Liver (tissue), 9 donors: ENCODE measurements around the gene VSIG10L2. TPM values are rescaled to one million over a fixed set of nuclear protein-coding genes. Genes with fewer than 3 reads are reported as not detected.

Experiments
- DNase-seq: peaks from one replicate; pipeline ENCODE4 v3.0.0-alpha.2; 2017; ENCODE audit warnings: low spot score
- H3K27ac ChIP-seq, 2 donors: one replicate each; pipeline ENCODE4 v1.7.0; 2013; ENCODE audit warnings: inconsistent platforms in 2 of 2, low read length in 2 of 2, control low read depth in 1 of 2, low read depth in 1 of 2, mild to moderate bottlenecking in 1 of 2
- H3K27me3 ChIP-seq, 4 donors: one replicate each; pipeline versions ENCODE4 v1.6.1 to v1.7.0; 2013; ENCODE audit warnings: low read length in 3 of 4, inconsistent platforms in 1 of 4, mild to moderate bottlenecking in 1 of 4, moderate library complexity in 1 of 4; ENCODE audit not compliant: control insufficient read depth in 4 of 4, insufficient read depth in 4 of 4
- H3K36me3 ChIP-seq, 4 donors: one replicate each; pipeline versions ENCODE4 v1.6.1 to v1.7.0; 2013; ENCODE audit warnings: low read length in 3 of 4, mild to moderate bottlenecking in 3 of 4, low read depth in 1 of 4, moderate library complexity in 1 of 4; ENCODE audit not compliant: control insufficient read depth in 4 of 4, insufficient read depth in 3 of 4
- H3K4me1 ChIP-seq, 4 donors: one replicate each; pipeline versions ENCODE4 v1.6.1 to v1.7.0; 2013; ENCODE audit warnings: low read length in 3 of 4, mild to moderate bottlenecking in 3 of 4, moderate library complexity in 1 of 4; ENCODE audit not compliant: control insufficient read depth in 4 of 4, insufficient read depth in 4 of 4
- H3K4me3 ChIP-seq, 3 donors: one replicate each; pipeline versions ENCODE4 v1.6.1 to v1.7.0; 2013; ENCODE audit warnings: low read length in 3 of 3, control low read depth in 1 of 3, low read depth in 1 of 3, mild to moderate bottlenecking in 1 of 3
- H3K9ac ChIP-seq, 2 donors: one replicate each; pipeline ENCODE4 v1.7.0; 2013; ENCODE audit warnings: low read length in 2 of 2, mild to moderate bottlenecking in 2 of 2, moderate library complexity in 2 of 2, control low read depth in 1 of 2, low read depth in 1 of 2
- H3K9me3 ChIP-seq, 4 donors: one replicate each; pipeline versions ENCODE4 v1.6.1 to v1.7.0; 2013; ENCODE audit warnings: low read length in 3 of 4; ENCODE audit not compliant: control insufficient read depth in 4 of 4
- ATF3 ChIP-seq: IDR thresholded peaks from 2 replicates; pipeline ENCODE4 v1.6.1; 2016; ENCODE audit warnings: antibody characterized with exemption
- CTCF ChIP-seq: fragments of 150-350 bp; IDR thresholded peaks from 2 replicates; pipeline ENCODE4 v1.5.1; 2017; ENCODE audit warnings: improper control_type of control experiment, low read depth, low read length; ENCODE audit not compliant: missing input control
- EGR1 ChIP-seq, 2 donors: IDR thresholded peaks; 2 replicates each; pipeline ENCODE4 v1.6.1; 2016 to 2018; ENCODE audit warnings: antibody characterized with exemption in 2 of 2, low read depth in 2 of 2
- FOXA1 ChIP-seq: IDR thresholded peaks from 2 replicates; pipeline ENCODE4 v1.6.1; 2016; ENCODE audit warnings: antibody characterized with exemption
- FOXA2 ChIP-seq: IDR thresholded peaks from 2 replicates; pipeline ENCODE4 v1.6.1; 2016; ENCODE audit warnings: antibody characterized with exemption
- GABPA ChIP-seq, 2 donors: IDR thresholded peaks in 1 of 2; conservative IDR thresholded peaks in 1 of 2; 2 replicates each; pipeline ENCODE4 v1.6.1; 2016; ENCODE audit warnings: antibody characterized with exemption in 2 of 2, mild to moderate bottlenecking in 1 of 2, moderate library complexity in 1 of 2
- HNF4A ChIP-seq, 2 donors: conservative IDR thresholded peaks; 2 replicates each; pipeline ENCODE4 v1.6.1; 2016; ENCODE audit warnings: antibody characterized with exemption in 2 of 2, mild to moderate bottlenecking in 2 of 2
- HNF4G ChIP-seq: IDR thresholded peaks from 2 replicates; pipeline ENCODE4 v1.6.1; 2016; ENCODE audit warnings: antibody characterized with exemption
- JUND ChIP-seq, 2 donors: IDR thresholded peaks; 2 replicates each; pipeline ENCODE4 v1.6.1; 2016; ENCODE audit warnings: antibody characterized with exemption in 2 of 2
- MAX ChIP-seq: IDR thresholded peaks from 2 replicates; pipeline ENCODE4 v1.6.1; 2016; ENCODE audit warnings: antibody characterized with exemption
- RAD21 ChIP-seq, 2 donors: IDR thresholded peaks; 2 replicates each; pipeline ENCODE4 v1.6.1; 2016; ENCODE audit warnings: antibody characterized with exemption in 2 of 2, mild to moderate bottlenecking in 2 of 2
- REST ChIP-seq: IDR thresholded peaks from 2 replicates; pipeline ENCODE4 v1.6.1; 2016; ENCODE audit warnings: antibody characterized with exemption, mild to moderate bottlenecking
- RXRA ChIP-seq, 2 donors: IDR thresholded peaks; 2 replicates each; pipeline ENCODE4 v1.6.1; 2017 to 2018; ENCODE audit warnings: antibody characterized with exemption in 2 of 2, mild to moderate bottlenecking in 1 of 2
- SP1 ChIP-seq: IDR thresholded peaks from 2 replicates; pipeline ENCODE4 v1.6.1; 2018; ENCODE audit warnings: antibody characterized with exemption, mild to moderate bottlenecking
- TAF1 ChIP-seq: conservative IDR thresholded peaks from 2 replicates; pipeline ENCODE4 v1.6.1; 2016; ENCODE audit warnings: antibody characterized with exemption, mild to moderate bottlenecking
- YY1 ChIP-seq: IDR thresholded peaks from 2 replicates; pipeline ENCODE4 v1.6.1; 2016; ENCODE audit warnings: antibody characterized with exemption, mild to moderate bottlenecking
- ZBTB33 ChIP-seq: IDR thresholded peaks from 2 replicates; pipeline ENCODE4 v1.6.1; 2016; ENCODE audit warnings: antibody characterized with exemption
- WGBS: extraction: QIAGEN DNeasy Blood & Tissue Kit; methylation state at CpG from one replicate; pipeline ENCODE4 v1.1.7; 2013; 5-methylcytosine and 5-hydroxymethylcytosine counted together
- polyA plus RNA-seq, 2 donors: library from polyadenylated mRNA; stranded (reverse) in 1 of 2; unstranded in 1 of 2; fragments of 200-250 nt in 1 of 2; fragments of >200 nt in 1 of 2; fragmentation: Nextera tagmentation in 1 of 2; extraction: Ambion mirVana in 1 of 2; gene quantifications; one replicate each; pipeline versions ENCODE4 v1.2.1 to v1.2.3, GENCODE V29; 2013 to 2015
- total RNA-seq, 2 donors: library from RNA; depleted of rRNA; stranded (reverse); fragments of >200 nt; gene quantifications; one replicate each; pipeline ENCODE4 v1.2.3, GENCODE V29; 2014
- donor health status: healthy.
- donor health status: healthy.
- donor health status: healthy.
- donor health status: healthy.
- donor health status: healthy.

VSIG10L2 gene
- total and polyA plus RNA-seq, 4 donors: not detected

GRCh38 chr11:125950178-125950490 is 4.3 kb downstream of the VSIG10L2 start:
- no peaks in the 10 kb centered on the region for H3K9me3 ChIP-seq
- TF ChIP-seq REST: no peak
- no peak for TF ChIP-seq JUND (IDR thresholded peaks at IDR 0.05)
- no peak for TF ChIP-seq ATF3
- no peak for TF ChIP-seq YY1
- no peak for TF ChIP-seq RXRA (IDR thresholded peaks at IDR 0.05)
- TF ChIP-seq CTCF: no peak
- no peak for TF ChIP-seq GABPA (IDR thresholded peaks at IDR 0.05 in 1 of 2, conservative IDR thresholded peaks at IDR 0.05 in 1 of 2)
- no peak for TF ChIP-seq SP1
- no peak for TF ChIP-seq FOXA2
- TF ChIP-seq RAD21 (IDR thresholded peaks at IDR 0.05): no peak
- no peak for TF ChIP-seq ZBTB33
- TF ChIP-seq TAF1: no peak
- no peak for TF ChIP-seq EGR1 (IDR thresholded peaks at IDR 0.05; ENCODE audit: low read depth in 2 of 2)
- TF ChIP-seq FOXA1: no peak
- TF ChIP-seq HNF4G: no peak
- TF ChIP-seq HNF4A (conservative IDR thresholded peaks at IDR 0.05): no peak
- no peak for TF ChIP-seq MAX
- H3K4me3 ChIP-seq: no peak overlapping the region
- no peaks in the 10 kb centered on the region for H3K4me1 ChIP-seq
- DNase-seq: peak; percentile 22
- no peaks in the 10 kb centered on the region for H3K36me3 ChIP-seq
- H3K27ac ChIP-seq: no peak overlapping the region
- WGBS: 96% methylated on average over 11 of the region's 11 CpGs
- H3K9ac ChIP-seq: no peak overlapping the region
- H3K27me3 ChIP-seq: no peaks in the 10 kb centered on the region
